Stomach (tissue), 9 donors: Measurements from ENCODE around the gene MIOX. TPM values are rescaled to one million over a fixed set of nuclear protein-coding genes. Genes with fewer than 3 reads are reported as not detected.

ENCODE experiments used
- DNase-seq, 2 donors: peaks; one replicate each; pipeline versions ENCODE4 v3.0.0 to v3.0.0-alpha.2; 2013 to 2019
- H3K27ac ChIP-seq, 5 donors: fragments of 200-600 bp in 4 of 5; sonication (generic) in 4 of 5; one replicate each; pipeline ENCODE4 v1.5.1; 2013 to 2019; ENCODE audit warnings: mild to moderate bottlenecking in 1 of 5, moderate library complexity in 1 of 5
- H3K27me3 ChIP-seq, 3 donors: fragments of 200-600 bp; sonication (generic); one replicate each; pipeline ENCODE4 v1.5.1; 2017 to 2019; ENCODE audit warnings: mixed run types in 1 of 3
- H3K36me3 ChIP-seq, 4 donors: fragments of 200-600 bp; sonication (generic); 1 replicate in 3 of 4; 2 replicates in 1 of 4; pipeline ENCODE4 v1.5.1; 2016 to 2019
- H3K4me1 ChIP-seq, 4 donors: fragments of 200-600 bp; sonication (generic); one replicate each; pipeline ENCODE4 v1.5.1; 2016 to 2019
- H3K4me3 ChIP-seq, 4 donors: fragments of 200-600 bp; sonication (generic) in 3 of 4; one replicate each; pipeline ENCODE4 v1.5.1; 2016 to 2019; ENCODE audit warnings: mild to moderate bottlenecking in 1 of 4
- H3K9me3 ChIP-seq, 4 donors: fragments of 200-600 bp; sonication (generic); one replicate each; pipeline ENCODE4 v1.5.1; 2016 to 2019
- CTCF ChIP-seq, 7 experiments: fragments of 450-650 bp in 4 of 7; fragments of 200-600 bp in 3 of 7; sonication (generic) in 3 of 7; IDR thresholded peaks; one replicate each; pipeline ENCODE4 v1.5.1; 2016 to 2019; ENCODE audit warnings: antibody characterized with exemption in 7 of 7, control low read depth in 2 of 7, mild to moderate bottlenecking in 1 of 7
- EP300 ChIP-seq: sonication (generic); formaldehyde crosslinking; IDR thresholded peaks from one replicate; pipeline ENCODE4 v1.6.1; 2017; ENCODE audit warnings: antibody characterized with exemption
- POLR2A ChIP-seq, 4 donors: fragments of 450-650 bp; IDR thresholded peaks; one replicate each; pipeline ENCODE4 v1.6.1; 2016; ENCODE audit warnings: antibody characterized with exemption in 4 of 4, control low read depth in 2 of 4, mild to moderate bottlenecking in 1 of 4, moderate library complexity in 1 of 4
- POLR2AphosphoS5 ChIP-seq, 3 donors: sonication (generic); formaldehyde crosslinking; IDR thresholded peaks; one replicate each; pipeline ENCODE4 v1.6.1; 2016; ENCODE audit warnings: antibody characterized with exemption in 3 of 3
- WGBS, 5 donors: extraction: QIAGEN DNeasy Blood & Tissue Kit in 3 of 5; methylation state at CpG; one replicate each; pipeline versions ENCODE4 v1.1.5 to v1.1.7; 2013 to 2018; 5-methylcytosine and 5-hydroxymethylcytosine counted together
- intact Hi-C: fragments of 100-400 bp; cut with DNase I; formaldehyde crosslinking; loops from one replicate; pipeline ENCODE4 v1.15.1; 2023; ENCODE audit warnings: low total_unique reads
- polyA plus RNA-seq, 3 donors: library from polyadenylated mRNA; stranded (reverse); fragments of 200-250 nt; gene quantifications; one replicate each; pipeline ENCODE4 v1.2.3, GENCODE V29; 2013
- total RNA-seq, 5 donors: library from RNA; depleted of rRNA; stranded (reverse); fragments of >200 nt; gene quantifications; one replicate each; pipeline versions ENCODE4 v1.1.0 to v1.2.3, GENCODE V29; 2014 to 2016
- donor health status: healthy with polysubstance abuse.
- donor health status: Bipolar disorder and iron deficiency.
- donor health status: healthy.

Gene MIOX
- total and polyA plus RNA-seq, 8 donors = 0.40 TPM; not detected in 7

GRCh38 chr22:50526834-50527801 is 40.5 kb downstream of the MIOX start:
- H3K27ac ChIP-seq = peak overlapping the region; percentile 92 to 98 (median 94)
- DNase-seq = peak; percentile 68 to 72
- peaks cover 0 to 30% (median 0%) of the 10 kb centered on the region in 3 donors for H3K27me3 ChIP-seq
- peak overlapping the region; percentile 63 to 86 (median 80) for H3K4me3 ChIP-seq
- H3K9me3 ChIP-seq = no peaks in the 10 kb centered on the region
- H3K4me1 ChIP-seq = peaks cover 60 to 81% (median 79%) of the 10 kb centered on the region in 4 donors
- H3K36me3 ChIP-seq = peaks cover 18 to 22% (median 21%) of the 10 kb centered on the region in 4 donors
- WGBS, 5 donors = 39 to 59% (median 48%) methylated on average over 28 to 29 of the region's 29 CpGs
- intact Hi-C loops = no loop called here
- peak in 2 of 3 donors; percentile 31 to 65 for TF ChIP-seq POLR2AphosphoS5 (IDR thresholded peaks at IDR 0.05)
- TF ChIP-seq POLR2A (IDR thresholded peaks at IDR 0.05) = no peak
- no peak for TF ChIP-seq EP300

GRCh38 chr22:50527921-50528681 is 41.4 kb downstream of the MIOX start:
- 90 to 92% (median 92%) methylated on average over 15 to 18 of the region's 18 CpGs for WGBS, 5 donors
- TF ChIP-seq CTCF (IDR thresholded peaks at IDR 0.05) (no peak), POLR2AphosphoS5 (IDR thresholded peaks at IDR 0.05) (no peak), POLR2A (IDR thresholded peaks at IDR 0.05) (no peak), EP300 (no peak)
- no peak for DNase-seq
- Histone ChIP-seq H3K4me1 (peaks cover 68 to 90% (median 84%) of the 10 kb centered on the region in 4 donors), H3K9me3 (no peaks in the 10 kb centered on the region), H3K4me3 (peak overlapping the region in 2 of 4 donors; percentile 53 to 80), H3K27ac (peak overlapping the region in 4 of 5 donors; percentile 92 to 98 (median 94)), H3K36me3 (peaks cover 8 to 12% (median 12%) of the 10 kb centered on the region in 4 donors), H3K27me3 (peaks cover 0 to 39% (median 0%) of the 10 kb centered on the region in 3 donors)
- intact Hi-C loops = no loop called here

- Histone ChIP-seq H3K27ac (peak overlapping the region; percentile 92 to 98 (median 93)), H3K4me1 (peaks cover 67 to 90% (median 81%) of the 10 kb centered on the region in 4 donors), H3K36me3 (peaks cover under 1 to 5% (median 4%) of the 10 kb centered on the region in 4 donors), H3K4me3 (peak overlapping the region; percentile 53 to 80 (median 57)), H3K27me3 (peaks cover 0 to 45% (median 0%) of the 10 kb centered on the region in 3 donors), H3K9me3 (no peaks in the 10 kb centered on the region)
- WGBS, 5 donors = 57 to 75% (median 60%) methylated on average over 4 to 15 of the region's 15 CpGs
- TF ChIP-seq EP300 (no peak), POLR2A (IDR thresholded peaks at IDR 0.05) (no peak), CTCF (IDR thresholded peaks at IDR 0.05) (no peak), POLR2AphosphoS5 (IDR thresholded peaks at IDR 0.05) (no peak)
- DNase-seq = peak in 1 of 2 donors; percentile 38
- intact Hi-C loops = no loop called here
Measured at GRCh38 chr22:50528682-50529415, 42.2 kb downstream of the MIOX start.

DNA sequence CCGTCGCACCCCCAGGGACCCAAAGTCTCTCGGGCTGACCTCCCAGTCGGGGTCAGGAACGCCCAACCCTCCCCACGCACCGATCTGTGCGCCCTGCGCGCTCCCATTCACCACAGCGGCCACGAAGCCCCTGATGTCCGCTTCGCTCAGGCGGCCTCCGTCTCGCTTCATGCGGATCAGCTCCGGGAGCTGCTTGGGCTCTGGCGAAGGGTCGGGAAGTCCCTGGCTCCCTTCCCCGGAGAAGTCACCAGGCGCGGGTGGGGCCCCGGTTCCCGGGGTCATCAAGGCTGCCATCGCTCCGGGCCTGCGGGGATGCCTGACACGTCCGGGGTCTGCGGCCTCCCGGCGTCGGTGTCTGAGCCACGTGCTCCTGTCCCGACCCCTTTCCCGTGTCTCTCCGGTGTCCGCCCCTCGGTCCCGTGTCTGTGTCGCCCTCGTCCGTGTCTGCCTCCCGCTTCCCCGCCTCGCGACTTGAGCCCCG is 42.8 kb downstream of the MIOX start:
- TF ChIP-seq CTCF (IDR thresholded peaks at IDR 0.05) (no peak), POLR2A (IDR thresholded peaks at IDR 0.05) (no peak), EP300 (no peak), POLR2AphosphoS5 (IDR thresholded peaks at IDR 0.05) (no peak)
- Histone ChIP-seq H3K36me3 (no peaks in the 10 kb centered on the region), H3K4me3 (peak overlapping the region; percentile 53 to 80 (median 57)), H3K4me1 (peaks cover 61 to 90% (median 74%) of the 10 kb centered on the region in 4 donors), H3K9me3 (no peaks in the 10 kb centered on the region), H3K27me3 (peaks cover 0 to 51% (median 0%) of the 10 kb centered on the region in 3 donors), H3K27ac (peak overlapping the region; percentile 92 to 98 (median 93))
- intact Hi-C loops = no loop called here
- DNase-seq = peak in 1 of 2 donors; percentile 57
- 2 to 23% (median 20%) methylated on average over 30 to 50 of the region's 50 CpGs for WGBS, 5 donors
